NCI-H1436 treated with DMSO at 0.1 percent for 48 hours (cell line): ENCODE results near the gene KAZN.

ENCODE experiments used
- DNase-seq: peaks from one replicate; lab custom pipeline; 2025; lab: John Stamatoyannopoulos, UW

The KAZN gene

DNA sequence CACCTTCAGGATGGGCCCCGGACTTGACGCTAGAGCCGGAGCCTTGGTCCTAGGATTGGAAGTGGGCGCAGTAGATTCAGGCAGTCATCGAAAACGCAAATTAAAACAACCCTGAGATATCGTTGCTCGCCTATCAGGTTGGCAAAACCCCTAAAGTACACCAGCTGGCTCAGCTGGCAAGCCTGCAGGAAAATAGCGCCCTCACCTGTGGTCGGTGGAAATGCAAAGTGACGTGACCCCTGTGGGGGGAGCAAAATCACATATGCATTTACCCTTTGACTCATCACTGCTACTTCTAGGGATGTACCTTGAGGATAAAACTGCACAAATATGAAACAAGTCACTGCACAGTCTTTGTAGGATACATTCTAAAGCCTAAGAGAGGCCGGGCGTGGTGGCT is 384.8 kb downstream of the KAZN start:
- DNase-seq = no peak

DNA sequence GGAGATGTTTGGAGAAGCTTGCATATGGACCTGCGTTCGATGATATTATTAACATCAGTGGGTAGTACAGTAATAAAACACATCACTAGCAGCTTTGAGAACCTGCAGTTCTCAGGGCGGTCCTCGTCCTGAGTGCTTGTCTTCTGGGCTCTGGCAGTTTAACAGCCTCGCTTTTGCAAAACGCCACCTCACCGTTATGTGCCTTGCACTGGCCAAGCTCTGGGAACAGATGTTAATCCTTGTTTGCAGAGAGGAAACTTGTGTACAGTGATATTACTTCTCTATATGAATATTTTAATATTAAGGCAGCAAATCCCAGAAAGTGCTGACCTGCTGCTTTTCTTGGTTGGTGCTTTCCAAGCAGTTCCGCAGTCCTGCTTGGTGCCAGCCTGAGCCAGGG is 387.7 kb downstream of the KAZN start:
- no peak for DNase-seq

DNA sequence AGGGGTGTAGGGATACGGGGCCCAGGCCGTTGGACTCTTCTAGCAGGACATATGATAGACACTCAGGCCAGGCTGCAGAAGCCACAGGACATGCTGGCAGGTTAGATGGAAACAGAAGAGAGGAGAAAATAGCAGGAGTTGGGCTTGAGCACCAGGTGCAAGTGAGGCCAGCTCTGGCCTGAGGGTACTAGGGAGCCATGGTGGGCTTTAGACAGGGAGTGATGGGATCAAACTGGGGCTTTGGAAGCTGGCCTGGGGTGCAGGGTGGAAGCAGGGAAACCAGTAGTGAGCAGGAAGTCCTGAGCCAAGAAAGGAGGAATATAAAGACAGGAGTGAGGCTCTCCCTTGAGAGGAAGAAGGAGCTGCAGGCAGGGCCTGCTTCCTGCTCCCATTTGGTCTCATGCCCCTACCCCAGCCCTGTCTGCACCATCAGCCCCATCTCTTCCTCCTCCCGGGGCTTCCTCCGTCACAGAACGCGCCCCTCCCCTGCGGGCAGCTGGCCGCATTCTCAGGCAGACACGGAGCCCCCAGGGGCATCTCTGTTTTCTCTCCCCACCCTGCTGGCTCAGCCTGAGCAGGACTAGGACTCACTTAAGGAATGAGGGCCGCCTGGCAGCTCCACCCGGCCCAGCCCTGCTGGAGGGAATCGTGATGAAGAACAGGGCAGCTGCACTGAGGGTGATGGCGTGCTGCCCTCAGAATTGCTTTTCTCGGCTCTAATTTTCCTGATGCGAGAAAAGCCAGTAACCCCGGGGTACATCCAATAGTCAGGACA is 389.5 kb downstream of the KAZN start:
- DNase-seq = no peak

DNA sequence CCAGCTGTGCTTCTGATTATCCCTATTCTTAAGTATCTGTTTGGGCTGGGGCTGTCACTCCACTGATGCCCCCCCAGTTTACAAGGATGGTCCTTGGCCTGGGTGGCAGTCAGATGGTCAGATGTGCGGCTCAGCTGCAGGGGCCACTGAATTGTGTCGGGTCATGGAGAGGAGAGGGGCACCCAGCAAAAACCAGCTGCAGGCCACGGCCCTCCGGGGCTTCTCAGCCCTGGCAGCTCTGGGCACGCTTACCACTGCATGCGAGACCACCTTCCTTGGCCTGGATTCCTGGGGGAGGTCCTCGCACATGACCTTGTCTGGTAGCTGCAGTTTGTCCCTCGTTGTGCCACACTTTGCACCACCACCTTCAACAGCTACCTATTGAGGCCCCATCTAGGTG is 390.2 kb downstream of the KAZN start:
- DNase-seq = no peak

DNA sequence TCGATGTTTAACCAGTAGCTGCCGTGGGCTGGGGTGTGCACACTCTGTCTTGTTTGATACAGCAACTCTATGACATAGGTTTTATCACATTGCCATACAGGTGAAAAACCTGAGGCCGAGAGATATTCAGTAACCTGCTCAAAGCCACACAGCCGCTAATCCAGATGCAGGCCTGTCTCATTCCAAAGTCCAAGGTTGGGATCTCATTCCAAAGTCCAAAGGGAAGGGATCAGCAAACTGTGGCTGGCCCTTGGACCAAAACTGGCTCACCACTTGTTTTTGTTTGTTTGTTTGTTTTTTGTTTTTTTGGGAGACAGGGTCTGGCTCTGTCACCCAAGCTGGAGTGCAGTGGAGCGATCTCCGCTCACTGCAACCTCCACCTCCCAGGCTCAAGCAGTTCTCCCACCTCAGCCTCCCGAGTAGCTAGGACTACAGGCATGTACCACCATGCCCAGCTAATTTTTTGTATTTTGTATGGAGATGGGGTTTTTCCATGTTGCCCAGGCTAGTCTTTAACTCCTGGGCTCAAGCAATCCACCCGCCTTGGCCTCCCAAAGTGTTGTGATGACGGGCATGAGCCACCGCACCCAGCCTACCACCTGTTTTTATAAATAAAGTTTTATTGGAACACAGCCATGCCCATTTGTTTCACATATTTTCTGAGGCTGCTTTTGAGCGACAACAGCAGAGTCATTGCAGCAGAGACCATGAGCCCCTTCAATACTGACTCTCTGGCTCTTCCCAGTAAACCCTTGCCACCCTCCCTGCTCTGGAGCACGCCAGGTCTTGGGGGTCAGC is 391.6 kb downstream of the KAZN start:
- DNase-seq = no peak

DNA sequence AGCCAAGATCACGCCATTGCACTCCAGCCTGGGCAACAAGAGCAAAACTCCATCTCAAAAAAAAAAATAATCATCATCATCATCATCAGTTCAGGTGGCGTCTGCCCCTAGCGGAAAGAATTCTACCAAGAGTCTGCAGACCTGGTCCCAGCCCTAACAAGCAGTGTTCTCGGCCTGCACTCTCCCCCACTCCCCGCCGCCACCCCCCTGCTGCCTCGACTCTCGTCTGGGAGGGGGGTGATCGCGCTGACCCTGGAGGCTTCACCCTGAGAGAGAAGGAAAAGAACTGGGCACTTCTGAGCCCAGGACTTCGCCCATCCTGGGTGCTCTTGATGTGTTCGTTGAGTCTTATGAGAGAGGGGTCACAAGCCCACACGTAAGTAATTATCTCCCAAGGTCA is 394.9 kb downstream of the KAZN start:
- no peak for DNase-seq

DNA sequence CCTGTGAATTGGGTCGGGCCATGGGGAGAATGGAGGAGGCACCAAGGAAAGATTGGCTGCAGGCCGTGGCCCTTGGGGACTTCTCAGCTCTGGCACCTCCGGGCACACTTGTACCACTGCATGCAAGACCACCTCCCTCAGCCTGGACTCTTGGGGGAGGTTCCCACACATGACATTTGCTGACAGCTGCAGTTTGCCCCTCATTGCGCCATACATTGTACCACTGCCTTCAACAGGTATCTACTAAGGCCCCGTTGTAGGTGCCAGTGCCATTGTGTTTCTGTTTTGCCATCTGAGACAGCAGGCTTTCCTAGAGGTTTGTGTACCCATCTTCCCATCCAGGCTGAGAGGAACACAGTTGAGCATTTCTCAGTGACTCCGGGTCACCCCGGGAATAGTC is 395.7 kb downstream of the KAZN start:
- no peak for DNase-seq

DNA sequence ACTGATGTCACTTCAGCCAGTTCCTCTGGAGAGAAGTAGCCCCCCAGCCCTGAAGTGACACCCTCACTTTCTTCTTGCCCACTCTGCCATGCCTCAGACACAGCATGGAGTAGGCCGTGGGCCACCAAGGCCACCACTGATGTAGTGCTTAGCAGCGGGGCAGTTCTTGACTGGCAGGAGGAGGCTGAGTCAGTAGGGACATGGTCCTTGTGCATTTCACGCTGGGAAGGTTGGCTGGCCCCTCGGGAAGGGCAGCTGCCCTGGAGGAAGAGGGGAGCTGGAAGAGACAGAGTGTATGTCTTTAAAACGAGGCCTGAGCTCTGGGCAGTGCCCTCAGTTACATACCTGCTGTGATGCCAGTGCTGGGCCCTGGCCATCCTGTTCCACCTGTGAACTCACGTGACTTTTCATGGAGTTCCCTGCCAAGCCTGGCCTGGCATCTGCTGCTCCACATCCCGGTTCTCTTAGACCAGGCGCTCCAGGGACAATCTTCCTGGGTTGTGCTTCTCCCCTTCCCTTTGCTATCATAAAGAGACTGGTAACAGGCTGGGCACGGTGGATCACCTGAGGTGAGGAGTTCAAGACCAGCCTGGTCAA is 396.5 kb downstream of the KAZN start:
- DNase-seq = no peak

DNA sequence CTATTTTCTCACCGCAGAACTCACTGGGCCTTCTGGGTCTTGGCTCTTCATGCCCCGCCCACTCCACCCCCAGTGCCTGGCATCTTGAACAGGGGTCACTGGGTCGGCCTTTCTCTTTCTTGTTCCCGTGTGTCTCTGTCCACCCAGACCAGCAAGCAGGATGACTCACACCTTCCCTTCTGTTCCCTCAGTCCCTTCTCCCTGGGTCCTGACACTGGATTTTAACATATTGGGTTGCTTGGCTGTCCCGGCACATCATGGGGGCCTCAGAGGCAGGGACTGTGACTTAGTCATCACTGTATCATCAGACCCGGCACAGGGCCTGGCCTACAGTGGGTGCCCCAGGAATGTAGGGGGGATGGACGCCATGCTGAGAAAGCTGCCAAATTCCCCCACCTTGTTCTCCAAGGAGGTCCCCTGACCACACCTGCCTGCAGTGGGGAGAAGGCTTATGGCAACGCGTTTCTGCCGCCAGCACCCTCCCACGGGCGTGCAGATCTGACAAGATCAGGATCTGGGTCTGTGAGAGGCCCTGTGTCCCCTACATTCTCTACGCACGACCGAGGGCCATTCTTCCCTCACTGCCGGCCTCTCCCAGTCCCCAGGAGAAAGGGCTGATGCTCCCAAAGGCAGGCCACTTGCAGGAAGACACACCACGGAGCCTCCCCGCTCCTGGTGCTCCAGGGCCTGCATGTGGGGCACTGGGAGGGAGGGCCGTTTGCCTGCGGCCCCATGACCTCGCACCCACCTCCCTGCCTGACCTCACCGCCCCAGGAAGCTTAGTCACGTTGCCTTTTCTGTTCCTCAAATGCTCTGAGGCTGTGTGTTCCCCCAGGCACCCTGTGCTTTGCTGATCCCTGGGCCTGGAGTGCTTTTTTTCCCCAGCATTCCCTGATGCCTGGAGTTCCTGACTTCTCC is 397.9 kb downstream of the KAZN start:
- no peak for DNase-seq

DNA sequence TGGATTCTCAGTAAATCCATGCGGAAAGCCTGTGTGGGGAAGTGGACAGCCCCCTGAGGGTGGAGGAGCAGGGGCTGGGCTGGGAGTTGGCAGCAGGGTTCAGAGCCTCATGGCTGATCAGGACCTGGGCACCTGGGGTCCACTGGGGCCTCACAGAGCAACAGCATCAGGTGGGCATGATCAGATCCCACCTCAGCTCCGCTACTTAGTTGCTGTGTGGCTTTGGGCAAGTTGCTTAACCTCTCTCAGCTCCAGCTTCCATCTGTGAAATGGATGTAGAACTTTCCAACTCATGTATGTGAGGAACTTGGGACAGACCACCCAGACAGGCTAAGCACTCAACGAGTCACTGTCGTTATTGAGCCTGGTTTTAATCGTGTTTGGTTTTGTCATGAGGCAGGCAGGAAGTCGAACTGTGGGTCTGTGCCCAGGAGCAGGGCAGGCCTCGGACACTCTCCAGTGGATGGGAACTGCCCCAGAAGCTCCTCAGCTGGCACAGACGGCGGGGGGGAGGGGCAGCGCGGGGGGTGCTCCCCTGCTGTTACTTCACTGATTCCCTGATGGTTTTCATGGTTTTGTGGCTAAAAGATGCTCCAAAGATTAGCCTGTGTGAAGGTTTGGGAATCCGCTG is 399.3 kb downstream of the KAZN start:
- DNase-seq = no peak

DNA sequence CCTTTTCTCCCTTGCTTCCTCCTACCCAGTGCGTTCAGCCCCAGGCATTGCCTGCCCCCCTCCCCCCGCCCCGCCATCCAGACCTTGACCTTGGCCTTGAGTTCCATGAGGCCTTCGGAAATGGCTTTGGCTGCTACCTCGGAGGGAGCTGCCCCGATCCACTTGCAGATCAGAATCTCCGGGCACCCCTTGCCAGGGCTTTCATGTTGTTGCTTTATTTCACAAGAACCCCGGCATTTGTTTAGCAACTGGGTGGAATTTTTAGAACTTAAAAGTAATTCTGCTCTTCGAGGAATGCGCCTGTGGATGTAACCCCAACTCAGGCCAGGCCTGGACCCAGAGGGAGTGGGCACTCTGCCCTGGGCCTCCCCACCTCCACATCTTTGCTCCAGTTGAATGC is 401.0 kb downstream of the KAZN start:
- no peak for DNase-seq

DNA sequence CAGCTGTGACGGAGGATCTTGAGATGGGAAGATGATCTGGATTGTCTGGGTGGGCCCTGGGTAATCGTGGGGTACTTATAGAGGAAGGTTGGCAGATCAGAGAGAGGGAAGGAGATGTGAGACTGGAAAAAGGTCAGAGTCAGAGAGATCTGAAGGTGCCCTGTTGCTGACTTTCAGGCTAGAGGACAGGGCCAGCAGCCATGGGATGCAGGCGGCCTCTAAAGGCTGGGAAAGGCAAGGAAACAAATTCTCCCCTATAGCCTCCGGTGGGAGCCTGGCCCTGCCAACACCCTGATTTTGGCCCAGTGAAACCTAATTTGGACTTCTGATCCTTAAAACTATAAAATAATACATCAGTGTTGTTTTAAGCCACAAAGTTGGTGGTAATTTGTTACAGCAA is 401.5 kb downstream of the KAZN start:
- DNase-seq = no peak

DNA sequence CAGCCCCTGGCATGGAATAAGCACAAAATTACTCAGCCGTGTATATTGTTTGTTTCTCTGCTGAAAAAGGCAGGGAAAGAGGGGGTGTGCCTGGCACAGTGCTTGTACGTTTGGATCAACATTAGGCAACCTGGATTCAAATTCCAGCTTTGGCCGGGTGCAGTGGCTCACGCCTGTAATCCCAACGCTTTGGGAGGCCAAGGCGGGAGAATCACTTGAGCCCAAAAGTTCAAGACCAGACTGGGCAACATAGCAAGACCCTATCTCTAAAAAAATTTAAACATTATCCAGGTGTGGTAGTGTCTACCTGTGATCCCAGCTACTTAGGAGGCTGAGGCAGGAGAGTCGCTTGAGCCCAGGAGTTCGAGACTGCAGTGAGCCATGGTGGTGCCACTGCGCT is 402.2 kb downstream of the KAZN start:
- DNase-seq = no peak

DNA sequence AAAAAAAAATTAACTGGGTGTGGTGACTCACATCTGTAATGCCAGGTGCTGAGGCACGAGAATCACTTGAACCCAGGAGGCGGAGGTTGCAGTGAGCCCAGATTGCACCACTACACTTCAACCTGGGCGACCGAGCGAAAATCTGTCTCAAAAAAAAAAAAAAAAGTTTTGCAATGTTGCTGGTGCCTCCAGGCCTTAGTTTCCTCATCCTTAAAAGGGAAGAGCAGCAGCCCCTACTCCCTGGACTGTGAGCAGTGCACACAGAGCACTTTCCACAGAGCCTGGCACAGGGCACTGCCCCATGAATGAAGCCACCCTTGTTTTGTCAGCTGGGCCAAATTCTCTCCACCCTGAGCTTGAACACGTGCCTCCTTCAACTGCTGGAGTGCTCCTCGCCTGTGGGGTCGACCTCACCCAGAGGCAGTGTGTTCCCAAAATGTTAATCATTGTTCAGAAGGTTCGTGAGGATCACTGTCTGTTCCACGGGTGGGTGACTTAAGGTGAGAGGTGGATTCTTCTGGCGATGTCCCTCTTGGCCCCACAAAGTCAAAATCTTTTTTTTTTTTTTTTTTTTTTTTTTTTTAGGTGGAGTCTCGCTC is 402.9 kb downstream of the KAZN start:
- no peak for DNase-seq

DNA sequence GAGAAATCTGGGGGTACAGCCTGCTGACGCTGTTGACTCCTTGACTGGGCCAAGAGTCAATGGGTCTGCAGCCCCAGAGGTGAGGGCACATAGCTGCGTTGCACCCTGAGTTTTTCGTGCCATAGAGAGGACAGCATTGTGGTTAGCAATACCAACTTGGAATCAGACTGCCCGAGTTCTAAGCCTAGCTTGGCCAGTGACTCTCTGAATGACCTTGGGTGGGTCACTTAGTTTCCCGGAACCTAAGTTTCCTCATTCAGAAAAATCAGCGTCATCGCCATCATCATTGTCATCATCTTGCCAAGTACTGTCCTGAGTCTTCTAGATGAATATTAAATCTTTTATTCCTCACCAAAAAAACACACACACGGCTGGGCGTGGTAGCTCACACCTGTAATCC is 403.8 kb downstream of the KAZN start:
- no peak for DNase-seq

DNA sequence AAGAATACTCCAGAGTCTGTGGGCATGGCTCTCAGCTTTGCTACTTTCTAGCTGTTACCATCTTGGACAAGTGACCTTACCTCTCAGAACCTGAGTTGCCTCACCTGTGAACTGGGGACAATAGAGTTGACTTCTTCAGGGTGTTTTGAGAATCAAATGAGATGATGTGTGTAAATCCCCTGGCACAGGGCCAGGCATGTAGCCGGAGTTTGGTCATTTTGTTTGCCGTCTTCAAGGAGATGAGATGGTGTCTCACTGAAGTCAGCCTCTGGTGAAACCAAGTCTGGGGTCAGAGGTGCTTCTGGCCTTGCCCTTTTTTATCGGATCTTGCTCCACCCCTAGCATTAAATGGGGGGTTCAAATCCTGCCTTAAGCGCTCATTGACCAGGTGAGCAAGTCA is 405.9 kb downstream of the KAZN start:
- no peak for DNase-seq

DNA sequence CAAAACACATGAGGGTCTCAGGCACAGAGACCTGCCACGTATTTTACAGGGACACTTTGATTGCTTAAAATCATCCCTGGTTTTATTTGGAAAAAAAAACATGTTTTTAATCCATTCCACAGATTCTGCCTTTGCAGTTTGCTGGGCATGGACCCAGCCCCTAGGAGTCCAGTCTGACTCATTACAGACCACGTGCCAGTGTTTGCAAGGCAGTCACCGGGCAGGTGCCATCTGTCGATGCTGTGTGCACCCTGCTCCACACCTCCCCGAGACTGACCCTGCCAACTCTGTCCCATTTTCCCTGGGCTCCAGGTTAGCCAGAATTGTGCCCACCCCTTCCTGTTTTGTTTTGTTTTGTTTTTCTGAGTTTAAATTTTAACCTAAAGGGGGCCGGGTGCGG is 406.6 kb downstream of the KAZN start:
- DNase-seq = no peak

DNA sequence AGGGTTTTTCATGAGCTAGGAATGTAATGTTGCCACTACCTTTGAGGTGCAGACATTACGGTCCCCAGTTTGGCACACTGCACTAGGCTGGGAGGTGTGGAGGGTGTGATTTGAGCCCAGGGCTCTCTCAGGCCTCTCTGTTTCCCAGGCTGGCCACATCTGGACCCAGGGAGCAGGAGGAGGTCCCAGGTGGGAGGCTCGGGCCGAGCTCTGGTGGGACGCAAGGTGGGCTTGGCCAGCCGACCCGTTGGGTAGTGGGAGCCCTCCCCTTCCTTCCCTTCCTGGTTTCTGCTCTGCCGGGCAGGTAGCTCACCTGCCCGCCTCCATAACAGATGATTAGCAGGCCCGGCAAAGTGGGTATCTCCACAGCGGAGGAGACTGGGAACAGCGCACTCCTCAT is 408.9 kb downstream of the KAZN start:
- DNase-seq = no peak

DNA sequence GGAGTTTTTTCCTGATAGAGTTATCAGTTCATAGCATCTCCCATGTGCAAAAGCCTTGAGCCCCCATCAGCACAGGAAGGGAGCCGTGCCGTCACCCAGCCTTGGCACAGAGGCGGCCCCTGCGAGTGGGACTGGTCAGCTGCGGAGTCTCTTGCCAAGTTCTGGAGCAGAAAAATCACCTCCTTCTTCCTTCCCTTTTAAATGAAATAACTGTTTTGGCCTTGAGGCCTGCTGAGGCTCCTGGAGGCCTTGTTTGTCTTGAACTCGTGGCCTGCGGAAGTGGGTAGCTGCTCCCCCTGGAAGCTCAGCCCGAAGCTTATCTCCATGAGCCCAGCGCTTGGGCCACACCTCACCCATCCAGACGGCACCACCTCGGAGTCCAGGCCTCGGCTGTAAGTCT is 409.4 kb downstream of the KAZN start:
- DNase-seq = no peak

DNA sequence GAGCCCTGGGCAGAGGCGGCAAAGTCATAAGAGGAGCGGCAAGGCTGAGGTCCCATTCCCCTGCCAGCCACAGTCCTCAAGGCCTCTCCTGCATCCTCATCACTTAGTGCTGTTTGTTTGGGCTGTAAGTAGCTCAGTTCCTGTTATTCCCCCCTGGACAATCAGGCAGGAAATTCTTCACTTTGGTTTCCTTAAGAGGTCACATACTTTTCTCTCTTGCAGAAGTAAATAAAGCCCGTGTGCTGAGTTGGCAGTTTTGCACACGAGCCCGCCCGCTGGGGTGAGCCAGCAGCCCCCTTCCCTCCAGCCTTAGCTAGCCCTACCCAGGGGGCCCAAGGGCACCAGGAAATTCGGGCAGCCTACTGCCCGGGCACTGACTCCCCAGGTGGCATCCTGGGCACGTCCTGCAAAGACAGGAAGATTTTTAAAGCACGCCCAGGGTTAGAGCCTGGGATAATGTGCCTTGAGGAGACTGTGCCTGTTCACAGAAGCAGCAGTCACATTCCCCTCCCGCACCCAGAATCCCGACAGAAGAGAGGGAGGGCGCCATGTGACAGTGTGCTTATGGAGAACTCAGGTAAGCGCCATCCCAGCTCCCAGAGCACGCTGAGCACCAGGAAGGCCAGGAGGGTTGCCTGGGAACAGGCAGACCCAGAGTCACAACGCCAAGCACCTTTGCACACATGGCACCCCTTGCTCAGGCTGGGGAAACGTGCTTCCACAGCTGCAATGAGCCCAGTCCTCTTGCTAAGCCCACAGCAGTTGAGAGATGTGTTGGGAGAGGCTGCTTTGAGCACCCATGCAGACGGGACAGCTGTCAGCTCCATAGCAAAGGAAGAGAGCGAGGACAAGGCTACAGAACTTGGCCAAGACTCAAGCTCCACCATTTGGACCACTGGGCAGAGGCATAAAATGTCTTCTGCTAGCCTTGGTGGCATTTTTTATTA is 410.6 kb downstream of the KAZN start:
- DNase-seq = no peak
